Loucy (cell line): ENCODE measurements around the gene KRT76.

Experiments
- H2AFZ ChIP-seq: fragments of 200-600 bp; sonication (generic); 2 replicates; pipeline ENCODE4 v1.6.0; 2016; ENCODE audit warnings: antibody characterized with exemption, mild to moderate bottlenecking, low read length, moderate library complexity
- H3F3A ChIP-seq: fragments of 200-600 bp; 2 replicates; pipeline ENCODE4 v1.6.0; 2016; ENCODE audit warnings: antibody characterized with exemption, low read depth, mild to moderate bottlenecking
- H3K27me3 ChIP-seq: fragments of 200-600 bp; sonication (generic); 2 replicates; pipeline ENCODE4 v1.6.1; 2014; ENCODE audit warnings: low read length, mild to moderate bottlenecking; ENCODE audit not compliant: insufficient read depth, poor library complexity, severe bottlenecking
- H3K36me3 ChIP-seq: fragments of 200-600 bp; sonication (generic); 2 replicates; pipeline ENCODE4 v1.6.1; 2016; ENCODE audit warnings: low read length; ENCODE audit not compliant: insufficient read depth
- H3K4me1 ChIP-seq: fragments of 200-600 bp; sonication (generic); 2 replicates; pipeline ENCODE4 v1.5.1; 2014; ENCODE audit warnings: low read length, mild to moderate bottlenecking; ENCODE audit not compliant: insufficient read depth, poor library complexity, severe bottlenecking
- H3K4me2 ChIP-seq: fragments of 200-600 bp; sonication (generic); 2 replicates; pipeline ENCODE4 v1.6.0; 2014; ENCODE audit warnings: antibody characterized with exemption, low read length, low read depth, mild to moderate bottlenecking; ENCODE audit not compliant: poor library complexity, severe bottlenecking
- H3K4me3 ChIP-seq: fragments of 200-600 bp; sonication (generic); 2 replicates; pipeline ENCODE4 v1.5.1; 2014; ENCODE audit warnings: low read length, mild to moderate bottlenecking, mixed read lengths; ENCODE audit not compliant: poor library complexity, severe bottlenecking
- H3K79me2 ChIP-seq: fragments of 200-600 bp; sonication (generic); 2 replicates; pipeline ENCODE4 v1.6.1; 2014; ENCODE audit warnings: low read length; ENCODE audit not compliant: insufficient read depth
- H3K9ac ChIP-seq: fragments of 200-600 bp; sonication (generic); 2 replicates; pipeline ENCODE4 v1.6.0; 2014; ENCODE audit warnings: mild to moderate bottlenecking, low read depth, low read length, moderate library complexity; ENCODE audit not compliant: poor library complexity, severe bottlenecking
- H3K9me2 ChIP-seq: fragments of 200-600 bp; sonication (generic); replicated peaks from 2 replicates; pipeline ENCODE4 v1.6.1; 2016; ENCODE audit warnings: low read depth, low read length, mixed read lengths
- H3K9me3 ChIP-seq: fragments of 200-600 bp; sonication (generic); 2 replicates; pipeline ENCODE4 v1.6.1; 2014; ENCODE audit warnings: mild to moderate bottlenecking, antibody characterized with exemption, low read length, low read depth; ENCODE audit not compliant: insufficient read depth
- H4K20me1 ChIP-seq: fragments of 200-600 bp; sonication (generic); 2 replicates; pipeline ENCODE4 v1.6.0; 2014; ENCODE audit warnings: antibody characterized with exemption, low read length, mild to moderate bottlenecking; ENCODE audit not compliant: insufficient read depth, poor library complexity, severe bottlenecking
- EZH2phosphoT487 ChIP-seq: fragments of 200-600 bp; IDR thresholded peaks from 2 replicates; pipeline ENCODE4 v1.6.1; 2018; ENCODE audit warnings: antibody characterized with exemption, mild to moderate bottlenecking, moderate library complexity, borderline replicate concordance
- TF ChIP-seq, protein P1 (sequence below): fragments of 200-600 bp; sonication (generic); conservative IDR thresholded peaks from 2 replicates; pipeline ENCODE4 v1.5.1; 2014; ENCODE audit warnings: mild to moderate bottlenecking, antibody characterized with exemption, low read length

Gene KRT76

GRCh38 chr12:52726451-52726850, 50.7 kb downstream of the KRT76 start:
- no peak for TF ChIP-seq EZH2phosphoT487
- TF ChIP-seq, protein P1, sequence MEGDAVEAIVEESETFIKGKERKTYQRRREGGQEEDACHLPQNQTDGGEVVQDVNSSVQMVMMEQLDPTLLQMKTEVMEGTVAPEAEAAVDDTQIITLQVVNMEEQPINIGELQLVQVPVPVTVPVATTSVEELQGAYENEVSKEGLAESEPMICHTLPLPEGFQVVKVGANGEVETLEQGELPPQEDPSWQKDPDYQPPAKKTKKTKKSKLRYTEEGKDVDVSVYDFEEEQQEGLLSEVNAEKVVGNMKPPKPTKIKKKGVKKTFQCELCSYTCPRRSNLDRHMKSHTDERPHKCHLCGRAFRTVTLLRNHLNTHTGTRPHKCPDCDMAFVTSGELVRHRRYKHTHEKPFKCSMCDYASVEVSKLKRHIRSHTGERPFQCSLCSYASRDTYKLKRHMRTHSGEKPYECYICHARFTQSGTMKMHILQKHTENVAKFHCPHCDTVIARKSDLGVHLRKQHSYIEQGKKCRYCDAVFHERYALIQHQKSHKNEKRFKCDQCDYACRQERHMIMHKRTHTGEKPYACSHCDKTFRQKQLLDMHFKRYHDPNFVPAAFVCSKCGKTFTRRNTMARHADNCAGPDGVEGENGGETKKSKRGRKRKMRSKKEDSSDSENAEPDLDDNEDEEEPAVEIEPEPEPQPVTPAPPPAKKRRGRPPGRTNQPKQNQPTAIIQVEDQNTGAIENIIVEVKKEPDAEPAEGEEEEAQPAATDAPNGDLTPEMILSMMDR, result no peak
- H3K27me3 ChIP-seq, result no peaks in the 10 kb centered on the region

DNA sequence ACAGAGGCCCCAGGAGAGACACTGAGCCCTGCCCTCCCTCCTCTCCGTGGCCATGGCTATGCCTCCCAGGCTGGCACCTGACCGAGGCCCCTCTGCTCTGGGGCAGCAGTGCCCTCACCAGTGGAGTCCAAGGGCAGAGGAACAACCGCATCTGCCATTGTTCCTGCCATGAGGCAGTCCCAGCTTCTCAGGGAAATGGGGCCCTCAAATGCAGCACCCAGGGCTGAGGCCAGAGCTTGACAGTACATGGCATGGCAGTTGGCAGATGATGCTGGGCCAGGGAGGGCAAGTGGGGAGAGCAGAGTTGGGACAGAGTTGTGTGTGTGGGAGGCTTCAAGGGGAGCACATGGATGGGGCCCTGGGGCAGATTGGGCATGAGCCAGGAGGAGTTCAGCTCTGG, 52.8 kb downstream of the KRT76 start:
- Histone ChIP-seq H3K4me1 (no peaks in the 10 kb centered on the region), H3K9me3 (no peaks in the 10 kb centered on the region), H3K36me3 (no peaks in the 10 kb centered on the region), H3K9me2 (no peaks in the 10 kb centered on the region), H3K9ac (no peak overlapping the region), H2AFZ (no peak overlapping the region), H3F3A (no peaks in the 10 kb centered on the region), H3K79me2 (no peaks in the 10 kb centered on the region), H3K4me3 (no peak overlapping the region), H3K4me2 (no peak overlapping the region), H4K20me1 (no peaks in the 10 kb centered on the region), H3K27me3 (no peaks in the 10 kb centered on the region)
- TF ChIP-seq EZH2phosphoT487, result no peak
- TF ChIP-seq, protein P1, result no peak

More at GRCh38 chr12:52726451-52726850, 50.7 kb downstream of the KRT76 start:
- Histone ChIP-seq H4K20me1 (no peaks in the 10 kb centered on the region), H3K4me2 (no peak overlapping the region), H3K36me3 (no peaks in the 10 kb centered on the region), H3K9me2 (no peaks in the 10 kb centered on the region), H3K9me3 (no peaks in the 10 kb centered on the region), H3K79me2 (no peaks in the 10 kb centered on the region), H3K4me1 (no peaks in the 10 kb centered on the region), H2AFZ (no peak overlapping the region), H3F3A (no peaks in the 10 kb centered on the region), H3K9ac (no peak overlapping the region), H3K4me3 (no peak overlapping the region)

GRCh38 chr12:52722680-52723079, 54.5 kb downstream of the KRT76 start:
- H3K9me3 ChIP-seq, result no peaks in the 10 kb centered on the region
- TF ChIP-seq, protein P1, result no peak
- TF ChIP-seq EZH2phosphoT487, result no peak
- H3K36me3 ChIP-seq, result no peaks in the 10 kb centered on the region
- H3K27me3 ChIP-seq, result no peaks in the 10 kb centered on the region
- no peaks in the 10 kb centered on the region for H3K9me2 ChIP-seq
- no peak overlapping the region for H3K9ac ChIP-seq
- no peak overlapping the region for H2AFZ ChIP-seq
- no peaks in the 10 kb centered on the region for H3K4me1 ChIP-seq
- no peaks in the 10 kb centered on the region for H3F3A ChIP-seq
- no peak overlapping the region for H3K4me2 ChIP-seq
- H4K20me1 ChIP-seq, result no peaks in the 10 kb centered on the region
- no peak overlapping the region for H3K4me3 ChIP-seq
- no peaks in the 10 kb centered on the region for H3K79me2 ChIP-seq
